Endodermal cell (in vitro differentiated cells): ENCODE measurements around the gene YWHAQ. TPM values are rescaled to one million over a fixed set of nuclear protein-coding genes. Genes with fewer than 3 reads are reported as not detected.

Experiments used
- DNase-seq: peaks from one replicate; pipeline ENCODE4 v3.0.0-alpha.2; 2017
- H3K27ac ChIP-seq: 2 replicates; pipeline ENCODE4 v1.5.1; 2013; ENCODE audit warnings: mild to moderate bottlenecking, low read depth, low read length, moderate library complexity
- H3K27me3 ChIP-seq: 2 replicates; pipeline ENCODE4 v1.6.1; 2013; ENCODE audit warnings: mild to moderate bottlenecking, low read length, moderate library complexity; ENCODE audit not compliant: insufficient read depth, control insufficient read depth, poor library complexity, severe bottlenecking
- H3K36me3 ChIP-seq: 2 replicates; pipeline ENCODE4 v1.7.0; 2013; ENCODE audit warnings: mild to moderate bottlenecking, low read length, moderate library complexity; ENCODE audit not compliant: control insufficient read depth, insufficient read depth
- H3K4me1 ChIP-seq: one replicate; pipeline ENCODE4 v1.7.0; 2013; ENCODE audit warnings: low read length; ENCODE audit not compliant: control insufficient read depth, insufficient read depth
- H3K4me3 ChIP-seq: 2 replicates; pipeline ENCODE4 v1.5.1; 2013; ENCODE audit warnings: mild to moderate bottlenecking, low read length, moderate library complexity
- H3K9ac ChIP-seq: 2 replicates; pipeline ENCODE4 v1.6.1; 2013; ENCODE audit warnings: mild to moderate bottlenecking, low read length, moderate library complexity; ENCODE audit not compliant: poor library complexity, severe bottlenecking; ENCODE audit errors: extremely low read depth
- H3K9me3 ChIP-seq: 2 replicates; pipeline ENCODE4 v1.6.1; 2013; ENCODE audit warnings: mild to moderate bottlenecking, low read length, moderate library complexity; ENCODE audit not compliant: control insufficient read depth
- H3K27ac Mint-ChIP-seq: 2 replicates; pipeline ENCODE4 v1.8.0; 2020; ENCODE audit warnings: mixed read lengths
- H3K27me3 Mint-ChIP-seq: 2 replicates; pipeline ENCODE4 v1.8.0; 2021; ENCODE audit warnings: mild to moderate bottlenecking, mixed read lengths; ENCODE audit not compliant: insufficient read depth
- H3K36me3 Mint-ChIP-seq: 2 replicates; pipeline ENCODE4 v1.8.0; 2020; ENCODE audit warnings: low read depth, mixed read lengths
- H3K4me1 Mint-ChIP-seq: 2 replicates; pipeline ENCODE4 v1.8.0; 2020; ENCODE audit warnings: mixed read lengths
- H3K4me3 Mint-ChIP-seq: 2 replicates; pipeline ENCODE4 v1.8.0; 2020; ENCODE audit warnings: mild to moderate bottlenecking, moderate library complexity, mixed read lengths
- H3K9me3 Mint-ChIP-seq: 2 replicates; pipeline ENCODE4 v1.8.0; 2020; ENCODE audit warnings: mild to moderate bottlenecking, mixed read lengths
- CTCF ChIP-seq: fragments of 200-600 bp; sonication (generic); conservative IDR thresholded peaks from 2 replicates; pipeline ENCODE4 v1.5.0; 2021; ENCODE audit warnings: antibody characterized with exemption, mild to moderate bottlenecking
- WGBS, 2 experiments: methylation state at CpG; one replicate each; pipeline versions ENCODE4 v1.1.5 to v1.1.7; 2013; ENCODE audit warnings: missing lambda C conversion rate in 2 of 2, mixed read lengths in 1 of 2; ENCODE audit not compliant: insufficient coverage in 1 of 2, insufficient read length in 1 of 2; 5-methylcytosine and 5-hydroxymethylcytosine counted together
- long read RNA-seq, 4 experiments: library from polyadenylated mRNA in 2 of 4; library from RNA in 1 of 4; library from capped mRNA in 1 of 4; stranded (forward) in 3 of 4; unstranded in 1 of 4; transcript quantifications; one replicate each; pipeline ENCODE4 v2.0.0, GENCODE V29; 2020 to 2021; ENCODE audit warnings: inconsistent platforms in 1 of 4
- polyA plus RNA-seq, 2 experiments: library from polyadenylated mRNA; stranded (reverse); fragments of 50-300 nt; gene quantifications; one replicate each; pipeline ENCODE4 v1.2.3, GENCODE V29; 2013
- total RNA-seq, 2 donors: library from RNA; stranded (reverse); fragmentation: NEBNext Ultra II Directional in 1 of 2; extraction: Animal tissue kit (Norgen Biotek cat#: 25700) in 1 of 2; gene quantifications; 2 replicates in 1 of 2; 3 replicates in 1 of 2; pipeline ENCODE4 v1.2.1, GENCODE V29; 2021

The YWHAQ gene
- 100 to 1,000 TPM; 357 to 374 TPM for total RNA-seq
- polyA plus RNA-seq (2013, experiment 1 of 2): 600 TPM
- polyA plus RNA-seq (2013, experiment 2 of 2): 600 TPM
- long read RNA-seq, experiment 1, transcript YWHAQ-202 (5 exons, 2,216 nt): minor isoform, 110 of 296 reads
- long read RNA-seq, experiment 1, transcript YWHAQ-201 (6 exons, 2,208 nt): major isoform, 114 of 296 reads
- long read RNA-seq, experiment 1, partial matches to known transcripts: 26 of 296 reads
- long read RNA-seq, experiment 1, other reads (novel, unspliced or antisense): 46 of 296 reads
- long read RNA-seq, experiment 2, transcript YWHAQ-201 (6 exons, 2,208 nt): major isoform, 510 of 657 reads
- long read RNA-seq, experiment 2, transcript YWHAQ-202 (5 exons, 2,216 nt): minor isoform, 114 of 657 reads
- long read RNA-seq, experiment 2, partial matches to known transcripts: 4 of 657 reads
- long read RNA-seq, experiment 2, other reads (novel, unspliced or antisense): 29 of 657 reads
- long read RNA-seq, experiment 3, transcript YWHAQ-201 (6 exons, 2,208 nt): major isoform, 1,771 of 2,270 reads
- long read RNA-seq, experiment 3, transcript YWHAQ-202 (5 exons, 2,216 nt): minor isoform, 442 of 2,270 reads
- long read RNA-seq, experiment 3, partial matches to known transcripts: 30 of 2,270 reads
- long read RNA-seq, experiment 3, other reads (novel, unspliced or antisense): 27 of 2,270 reads
- long read RNA-seq, experiment 4, transcript YWHAQ-201 (6 exons, 2,208 nt): major isoform, 177 of 301 reads
- long read RNA-seq, experiment 4, transcript YWHAQ-202 (5 exons, 2,216 nt): minor isoform, 100 of 301 reads
- long read RNA-seq, experiment 4, partial matches to known transcripts: 10 of 301 reads
- long read RNA-seq, experiment 4, other reads (novel, unspliced or antisense): 14 of 301 reads

GRCh38 chr2:9630736-9631552, at the start of gene YWHAQ:
Gene YWHAQ (minus strand): TSS chr2:9630997. CDS start chr2:9630452, 545 bp downstream.
- peak within 1 kb of the TSS; percentile 97 for H3K27ac Mint-ChIP-seq
- peaks cover 39% of the 10 kb centered on the region for H3K4me1 Mint-ChIP-seq

DNA sequence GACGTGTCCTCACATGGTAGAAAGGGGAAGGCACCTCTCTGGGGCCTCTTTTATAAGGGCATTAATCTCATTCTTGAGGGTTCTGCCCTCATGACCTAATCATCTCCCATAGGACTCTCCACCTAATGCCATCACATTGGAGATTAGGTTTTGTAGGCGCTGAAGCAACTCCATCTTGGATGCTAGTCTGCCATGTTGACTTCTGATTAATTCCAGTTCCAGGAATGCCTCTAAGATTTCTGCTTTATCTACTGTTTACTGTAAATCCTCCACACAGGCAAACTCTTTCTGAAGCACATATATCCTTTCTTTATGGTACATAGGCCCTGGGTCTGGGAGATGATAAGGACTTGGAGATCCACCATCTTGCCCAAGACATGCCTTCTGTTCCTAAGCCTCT, 49.3 kb upstream of the YWHAQ start:
- TF ChIP-seq CTCF: no peak
- no peaks in the 10 kb centered on the region for H3K9me3 Mint-ChIP-seq
- no peak overlapping the region for H3K4me3 Mint-ChIP-seq
- H3K36me3 Mint-ChIP-seq: no peaks in the 10 kb centered on the region
- no peaks in the 10 kb centered on the region for H3K4me1 ChIP-seq
- H3K27me3 ChIP-seq: no peaks in the 10 kb centered on the region
- H3K27me3 Mint-ChIP-seq: no peaks in the 10 kb centered on the region
- 95 to 100% methylated on average over 2 of the region's 2 CpGs for WGBS, 2 experiments
- no peak overlapping the region for H3K9ac ChIP-seq
- peaks cover 7% of the 10 kb centered on the region for H3K4me1 Mint-ChIP-seq
- H3K9me3 ChIP-seq: no peaks in the 10 kb centered on the region
- no peaks in the 10 kb centered on the region for H3K36me3 ChIP-seq
- H3K4me3 ChIP-seq: no peak overlapping the region
- DNase-seq: no peak
- no peak overlapping the region for H3K27ac Mint-ChIP-seq
- H3K27ac ChIP-seq: no peak overlapping the region

More at GRCh38 chr2:9630736-9631552, at the start of gene YWHAQ:
- peak within 1 kb of the TSS; percentile 99 for H3K27ac ChIP-seq
- H3K9me3 ChIP-seq: no peaks in the 10 kb centered on the region
- Mint-ChIP-seq H3K4me3 (peak within 1 kb of the TSS; percentile 99), H3K9me3 (no peaks in the 10 kb centered on the region), H3K36me3 (peaks cover 39% of the 10 kb centered on the region), H3K27me3 (peaks cover 4% of the 10 kb centered on the region)
- peak within 1 kb of the TSS; percentile 93 for H3K9ac ChIP-seq
- peak; percentile 99 for DNase-seq
- peaks cover 36% of the 10 kb centered on the region for H3K36me3 ChIP-seq
- peaks cover 9% of the 10 kb centered on the region for H3K4me1 ChIP-seq
- WGBS, 2 experiments: 0 to 1% methylated on average over 31 to 84 of the region's 84 CpGs
- peak within 1 kb of the TSS; percentile 98 for H3K4me3 ChIP-seq
- TF ChIP-seq CTCF: no peak
- H3K27me3 ChIP-seq: no peaks in the 10 kb centered on the region

- H3K36me3 ChIP-seq: no peaks in the 10 kb centered on the region
- H3K27ac ChIP-seq: no peak overlapping the region
- 83% methylated on average over 2 of the region's 2 CpGs; no CpG with 5 or more reads in 1 of the 2 experiments for WGBS, 2 experiments
- no peak for DNase-seq
- no peaks in the 10 kb centered on the region for H3K36me3 Mint-ChIP-seq
- H3K27ac Mint-ChIP-seq: no peak overlapping the region
- H3K4me1 Mint-ChIP-seq: peaks cover 9% of the 10 kb centered on the region
- no peaks in the 10 kb centered on the region for H3K9me3 Mint-ChIP-seq
- no peaks in the 10 kb centered on the region for H3K9me3 ChIP-seq
- no peaks in the 10 kb centered on the region for H3K27me3 Mint-ChIP-seq
- no peak overlapping the region for H3K9ac ChIP-seq
- no peak overlapping the region for H3K4me3 Mint-ChIP-seq
- H3K27me3 ChIP-seq: no peaks in the 10 kb centered on the region
- TF ChIP-seq CTCF: no peak
- no peak overlapping the region for H3K4me3 ChIP-seq
- no peaks in the 10 kb centered on the region for H3K4me1 ChIP-seq
These were observed 48.4 kb upstream of the YWHAQ start for GRCh38 chr2:9679218-9679617.
